GM21723 (cell line): ENCODE results near the gene DTD1.

ENCODE experiments used
- ATAC-seq: cut with Tn5 transposase; IDR thresholded peaks from one replicate; pipeline ENCODE4 v1.9.1; 2021; ENCODE audit warnings: mild to moderate bottlenecking, moderate library complexity; ENCODE audit not compliant: unreplicated experiment

DTD1 gene, protein sequence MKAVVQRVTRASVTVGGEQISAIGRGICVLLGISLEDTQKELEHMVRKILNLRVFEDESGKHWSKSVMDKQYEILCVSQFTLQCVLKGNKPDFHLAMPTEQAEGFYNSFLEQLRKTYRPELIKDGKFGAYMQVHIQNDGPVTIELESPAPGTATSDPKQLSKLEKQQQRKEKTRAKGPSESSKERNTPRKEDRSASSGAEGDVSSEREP

DNA sequence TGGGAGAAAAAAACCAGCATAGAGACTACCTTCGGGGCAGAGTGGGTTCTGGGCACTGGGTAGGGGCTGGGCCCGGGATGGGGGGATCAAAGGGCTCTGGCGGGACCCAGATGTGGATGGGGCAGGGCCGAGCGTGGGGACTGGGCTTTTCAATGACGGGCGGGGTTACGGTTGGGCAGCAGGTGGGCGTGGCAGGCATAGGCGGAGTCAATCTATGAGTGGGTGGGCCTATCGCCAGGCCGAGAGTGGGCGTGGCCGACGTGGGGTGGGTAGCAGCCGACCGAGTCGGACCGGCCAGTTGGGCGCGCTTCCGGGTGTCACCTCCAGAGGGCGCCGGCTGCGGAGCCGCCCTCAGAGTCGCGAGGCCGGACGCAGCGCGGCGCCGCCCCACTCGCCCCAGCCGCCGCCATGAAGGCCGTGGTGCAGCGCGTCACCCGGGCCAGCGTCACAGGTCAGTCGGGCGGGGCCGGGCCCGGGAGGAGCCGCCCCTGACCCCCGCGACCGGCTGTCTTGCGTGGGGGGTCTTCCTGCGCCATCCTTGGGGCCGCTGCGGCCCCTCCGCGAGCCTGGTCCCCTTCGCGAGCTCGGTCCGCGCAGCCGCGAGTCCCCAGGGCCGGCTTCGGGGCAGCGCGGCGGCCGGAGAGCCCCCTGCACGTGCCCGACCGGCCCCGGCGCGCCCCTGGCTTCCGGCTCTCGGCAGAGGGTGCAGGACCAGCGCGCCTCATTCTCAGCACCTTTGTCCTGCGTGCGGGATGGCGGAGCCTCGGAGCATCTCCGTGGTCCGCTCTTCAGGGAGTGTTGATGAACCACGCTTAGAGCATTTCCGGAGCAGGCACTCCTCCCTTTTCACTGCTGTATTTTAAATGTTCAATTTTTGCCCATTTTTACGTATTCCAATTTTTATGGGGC is at the start of gene DTD1:
Gene DTD1 (plus strand): TSS at position 390 of the 909 bp plus-strand sequence. CDS start 19 bp downstream, at position 409.
- ATAC-seq, result peak; percentile 92

DNA sequence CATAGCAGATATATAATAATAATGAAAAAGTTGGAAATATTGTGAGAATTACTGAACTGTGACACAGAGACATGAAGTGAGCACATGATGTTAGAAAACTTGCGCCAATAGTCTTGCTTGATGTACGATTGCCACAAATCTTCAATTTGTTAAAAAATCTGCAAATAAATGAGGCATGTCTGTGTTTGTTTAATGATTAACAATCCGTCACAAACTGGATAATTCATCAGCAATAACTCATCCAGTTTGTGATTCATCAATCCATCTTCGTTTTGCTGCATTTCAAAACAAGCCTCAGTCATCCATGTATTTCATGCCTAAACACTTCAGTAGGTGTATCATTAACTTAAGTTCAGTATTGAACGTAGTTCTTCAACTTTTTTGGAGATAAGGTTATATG is 46.1 kb upstream of the DTD1 start:
- no peak for ATAC-seq

DNA sequence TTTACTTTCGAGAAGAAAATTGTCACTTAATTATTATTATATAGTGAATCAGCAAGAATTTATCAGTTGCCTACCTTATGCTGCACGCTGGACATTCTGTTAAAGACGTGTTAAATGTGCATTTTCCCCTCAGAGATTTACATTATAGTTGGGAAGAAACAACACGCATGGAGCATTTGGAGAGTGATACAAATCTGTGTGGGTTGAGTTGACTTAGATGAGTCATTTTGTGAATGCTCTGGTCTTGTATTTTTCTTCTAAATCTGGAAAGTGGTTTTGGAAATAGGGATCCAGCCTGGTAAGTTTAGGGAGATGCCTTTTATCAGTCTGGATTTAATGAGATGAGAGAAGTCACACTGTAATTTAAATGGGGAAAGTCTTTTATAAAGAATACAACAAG is 44.6 kb upstream of the DTD1 start:
- ATAC-seq, result no peak

DNA sequence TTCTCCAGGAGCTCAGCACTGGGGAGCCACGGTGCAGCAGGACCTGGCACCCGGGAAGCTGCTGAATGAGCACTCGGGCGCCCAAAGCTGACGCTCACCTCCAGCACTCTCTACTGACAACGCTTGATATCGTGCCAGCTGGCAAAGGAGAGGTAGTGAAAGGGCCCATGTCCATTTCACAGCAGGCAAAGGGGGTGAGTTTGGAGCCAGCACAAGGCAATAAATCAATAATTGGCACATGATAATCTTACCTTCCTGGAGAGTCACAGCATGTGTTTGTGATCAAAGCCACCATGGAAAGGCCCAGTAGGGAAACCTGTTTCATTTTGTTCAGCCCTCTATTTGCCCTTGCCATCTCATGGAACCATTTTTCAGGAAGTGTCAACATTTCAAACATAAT is 43.9 kb upstream of the DTD1 start:
- ATAC-seq, result no peak

DNA sequence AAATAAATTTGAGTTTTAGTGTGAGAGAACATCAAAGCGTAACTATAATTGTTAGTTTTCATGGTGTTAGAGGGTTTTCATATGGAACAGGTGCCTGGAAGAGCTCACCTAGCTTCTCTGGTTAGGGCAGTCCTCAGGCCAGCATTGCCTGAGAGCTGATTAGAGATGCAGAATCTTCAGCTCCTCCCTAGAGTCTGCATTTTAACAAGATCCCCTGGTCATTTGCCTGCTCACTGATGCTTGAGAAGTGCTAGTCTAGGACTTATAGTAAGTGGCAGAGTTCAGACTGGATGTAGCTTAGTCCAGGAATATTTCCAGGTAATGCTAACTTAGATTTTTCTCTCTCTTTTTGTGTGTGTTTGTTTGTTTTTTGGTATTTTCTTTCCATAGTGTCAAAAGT is 42.3 kb upstream of the DTD1 start:
- ATAC-seq, result no peak

DNA sequence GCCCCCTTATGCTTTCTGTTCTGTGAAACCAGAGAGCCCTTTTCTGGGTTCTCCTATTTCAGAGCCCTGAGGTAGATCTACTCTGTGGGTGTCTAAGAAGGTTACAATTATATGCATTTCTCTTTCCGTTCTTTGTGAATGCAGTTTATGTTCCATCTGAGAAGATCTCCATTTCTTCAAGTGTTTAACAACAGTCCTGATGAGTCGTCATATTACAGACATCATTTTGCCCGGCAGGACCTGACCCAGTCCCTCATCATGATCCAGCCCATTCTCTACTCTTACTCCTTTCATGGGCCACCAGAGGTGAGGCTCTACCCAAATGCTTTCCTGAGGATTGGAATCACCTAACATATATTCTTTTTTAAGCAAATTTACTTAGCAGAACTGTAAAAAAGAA is 39.4 kb upstream of the DTD1 start:
- ATAC-seq, result no peak

DNA sequence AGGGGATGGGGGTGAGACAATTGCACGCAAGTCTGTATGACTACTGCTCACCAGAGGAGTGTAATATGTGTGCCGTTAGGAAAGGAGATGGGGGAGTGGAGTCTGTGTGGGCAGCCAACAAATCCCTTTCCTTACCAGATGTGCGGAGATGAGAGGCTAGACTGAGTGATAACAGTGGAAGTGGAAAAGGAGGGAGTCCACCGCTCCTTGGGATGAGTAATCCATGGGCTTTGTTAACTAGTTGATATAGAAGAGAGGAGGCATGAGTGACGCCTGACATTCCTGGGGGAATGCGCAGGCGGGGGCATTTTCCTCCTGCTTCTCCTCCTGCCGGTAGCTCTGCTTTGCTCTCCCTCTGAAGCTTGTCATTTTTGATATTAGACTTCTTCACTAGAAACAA is 34.1 kb upstream of the DTD1 start:
- no peak for ATAC-seq

DNA sequence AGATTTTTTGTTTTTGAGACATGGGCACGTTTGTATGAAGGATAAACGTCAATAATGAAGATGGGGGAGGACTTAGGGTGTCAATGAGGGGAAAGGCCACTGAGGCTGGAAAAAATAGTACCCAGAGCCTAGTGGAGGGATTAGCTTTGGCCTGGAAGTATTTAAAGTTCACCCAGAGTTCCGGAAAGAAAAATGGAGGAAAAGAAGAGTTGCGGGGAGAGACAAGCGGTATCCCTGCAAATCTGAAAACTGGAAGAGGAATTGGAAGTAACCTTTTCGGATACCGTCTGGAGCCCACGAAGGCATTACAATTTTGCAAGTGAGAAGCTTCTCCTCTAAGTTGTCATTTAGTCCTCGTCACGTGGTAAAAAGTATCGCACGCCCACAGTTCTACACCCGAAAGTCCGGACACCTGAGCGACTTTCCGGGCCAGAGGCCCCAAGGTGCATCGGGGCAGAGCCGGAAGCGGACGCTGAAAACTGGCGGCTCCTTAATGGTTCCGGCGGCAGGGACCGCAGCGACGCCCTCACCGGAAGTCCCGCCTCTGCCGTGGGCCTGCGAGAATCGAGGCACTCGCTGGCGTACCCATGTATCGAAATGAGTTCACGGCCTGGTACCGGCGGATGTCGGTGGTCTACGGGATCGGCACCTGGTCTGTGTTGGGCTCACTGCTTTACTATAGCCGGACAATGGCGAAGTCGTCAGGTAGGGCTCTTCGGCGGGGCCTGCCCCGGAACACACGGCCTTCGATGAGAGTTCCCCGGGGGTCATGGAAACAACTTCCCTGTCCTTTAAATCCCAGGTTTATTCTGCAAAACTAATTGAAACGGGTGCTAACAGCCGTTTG is 20.7 kb upstream of the DTD1 start, which contains the start of gene SMIM26:
Gene SMIM26 (plus strand): TSS at position 541 of the 847 bp plus-strand sequence. CDS start 47 bp downstream, at position 588.
- peak; percentile 98 for ATAC-seq

DNA sequence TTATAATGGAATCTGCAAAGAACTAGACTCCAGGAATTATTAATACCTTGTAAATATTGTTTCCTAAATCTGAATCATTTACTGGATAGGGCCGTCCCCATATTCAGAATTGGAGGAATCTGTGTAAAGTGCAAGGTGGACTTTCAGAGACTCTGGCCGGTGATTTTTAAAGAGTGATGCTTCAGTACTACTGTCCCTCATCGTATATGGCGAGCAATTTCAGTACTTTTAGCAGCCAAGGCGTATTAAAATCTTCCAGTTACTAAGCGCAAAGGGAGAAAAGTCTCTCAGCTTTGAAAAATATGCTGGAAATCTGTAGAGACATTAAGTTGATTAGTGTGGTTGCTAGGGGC is 20.1 kb upstream of the DTD1 start:
- peak; percentile 15 for ATAC-seq

DNA sequence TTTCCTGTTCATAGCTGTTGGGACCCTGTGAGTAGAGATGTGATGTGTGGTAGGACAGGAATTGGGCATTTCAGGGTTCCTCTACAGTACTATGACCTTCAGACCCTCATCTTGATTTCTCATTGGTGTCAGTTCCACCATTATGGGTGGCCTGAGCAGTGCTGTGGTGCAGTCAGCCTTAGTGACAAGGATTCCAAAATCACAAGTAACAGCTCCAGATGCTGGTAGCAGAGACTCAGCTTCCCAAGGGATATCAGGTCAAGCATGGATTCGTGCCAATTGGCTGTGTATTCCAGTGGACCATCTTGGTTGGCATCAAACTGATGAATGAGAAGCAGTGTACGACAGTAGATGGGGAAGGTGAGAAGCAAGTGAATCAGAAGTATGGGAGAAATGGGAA is 16.8 kb upstream of the DTD1 start:
- no peak for ATAC-seq

DNA sequence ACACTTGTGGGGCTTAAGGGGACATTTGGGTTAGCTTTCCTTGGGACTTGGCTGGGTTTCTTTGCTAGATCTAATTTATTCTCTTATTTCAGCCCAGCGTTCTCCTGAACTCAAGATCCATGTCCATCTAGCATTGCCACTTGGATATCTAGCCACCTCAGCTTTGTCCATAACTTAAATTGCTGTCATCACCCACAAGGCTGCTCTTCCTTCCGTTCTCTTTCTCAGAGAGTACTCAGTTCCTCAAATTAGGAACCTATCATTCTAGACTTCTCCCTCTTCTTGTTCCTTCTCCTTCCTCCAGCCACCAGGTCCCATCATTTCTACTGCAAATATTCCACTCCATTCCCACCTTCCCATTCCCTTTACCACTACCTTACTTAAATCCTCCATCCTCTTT is 16.3 kb upstream of the DTD1 start:
- ATAC-seq, result no peak

DNA sequence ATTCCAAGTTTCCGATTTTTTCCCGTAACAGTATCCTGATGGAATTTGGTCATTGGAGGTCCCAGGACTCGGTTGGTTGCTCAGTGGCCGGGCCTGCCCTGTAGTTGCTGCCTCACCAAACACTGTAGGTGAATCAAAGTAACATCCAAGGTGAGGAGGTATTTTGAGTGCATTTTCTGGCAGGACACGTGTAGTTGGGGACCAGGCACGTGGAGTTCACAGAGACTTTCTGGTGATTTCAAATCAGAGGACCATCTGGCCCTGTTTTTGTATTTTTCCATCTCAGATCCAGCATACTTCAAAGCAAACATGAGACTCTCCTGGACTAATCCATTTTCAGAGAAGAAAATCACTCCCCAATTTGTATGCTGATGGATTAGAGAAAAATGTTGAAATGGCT is 9.9 kb upstream of the DTD1 start:
- no peak for ATAC-seq

DNA sequence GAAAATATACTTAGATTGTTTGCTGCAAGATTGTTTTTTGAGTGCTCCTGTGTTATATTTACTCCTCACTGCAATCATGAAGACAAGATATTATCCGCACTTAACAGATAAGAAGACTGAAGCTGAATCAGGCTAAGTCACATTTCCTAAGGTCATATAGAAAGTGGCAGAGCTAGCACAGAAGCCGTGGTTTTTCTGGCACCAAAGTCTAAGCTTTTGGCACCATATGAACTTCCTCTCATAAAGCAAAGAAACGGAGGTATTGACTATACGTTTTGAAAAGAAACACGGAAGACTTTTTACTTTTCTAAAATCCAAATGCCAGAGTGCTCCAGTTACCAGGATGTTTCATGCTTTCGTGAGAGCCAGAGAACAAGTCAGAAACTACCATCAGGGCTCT is 9.3 kb upstream of the DTD1 start:
- no peak for ATAC-seq

DNA sequence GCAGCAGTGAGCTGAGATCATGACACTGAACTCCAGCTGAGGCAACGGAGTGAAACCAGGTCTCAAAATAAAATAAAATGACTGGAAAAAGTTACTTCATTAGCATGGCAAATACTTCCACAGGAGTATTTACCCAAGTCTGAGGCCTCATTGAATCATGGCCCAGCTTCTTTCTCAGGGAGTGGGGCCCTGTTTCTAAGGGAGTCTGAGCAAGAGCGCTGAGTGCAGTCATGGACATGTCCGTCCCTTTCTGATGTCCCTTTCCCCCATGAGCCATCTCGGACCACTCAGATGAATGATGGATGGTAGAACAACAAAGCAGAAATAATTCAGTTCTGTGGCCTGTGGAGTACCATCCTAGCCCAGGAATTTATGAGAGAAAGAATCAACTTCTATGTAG is 7.8 kb upstream of the DTD1 start:
- no peak for ATAC-seq

DNA sequence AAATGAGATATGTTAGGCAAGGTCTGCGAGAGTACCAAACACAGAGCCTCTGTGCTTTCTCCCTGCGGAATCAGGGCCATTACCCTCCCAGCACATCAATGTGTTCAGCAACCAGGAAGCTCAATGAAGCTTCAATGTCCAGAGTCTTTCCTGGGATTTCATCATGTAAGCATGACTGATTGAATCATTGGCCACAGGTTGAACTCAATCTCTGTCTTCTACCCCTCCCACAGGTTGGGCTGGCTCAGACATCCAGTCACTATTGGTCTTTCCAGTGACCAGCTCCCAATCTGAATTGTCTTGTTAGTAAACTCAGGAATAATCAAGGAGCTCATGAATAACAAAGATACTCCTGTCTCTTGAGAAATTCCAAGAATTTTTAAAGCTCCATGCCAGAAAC is 2.7 kb upstream of the DTD1 start:
- ATAC-seq, result no peak

DNA sequence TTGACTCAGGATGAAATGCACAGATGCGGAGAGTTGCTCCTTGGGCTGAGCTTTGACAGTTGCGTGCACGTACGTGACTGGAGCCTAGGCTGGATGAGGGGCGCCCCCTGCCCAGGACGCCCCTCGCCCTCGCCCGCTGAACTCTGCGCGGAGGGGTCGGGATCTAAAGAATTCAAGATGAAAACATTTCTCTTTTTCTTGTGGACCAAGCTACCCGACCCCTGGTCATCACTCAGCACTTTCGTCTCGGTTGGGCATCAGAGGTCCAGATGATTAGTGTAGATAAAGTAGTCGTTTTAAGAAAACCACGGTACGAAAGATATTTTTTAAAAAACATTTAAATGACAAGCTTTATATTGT is 700 bp downstream of the DTD1 start:
- ATAC-seq, result no peak

DNA sequence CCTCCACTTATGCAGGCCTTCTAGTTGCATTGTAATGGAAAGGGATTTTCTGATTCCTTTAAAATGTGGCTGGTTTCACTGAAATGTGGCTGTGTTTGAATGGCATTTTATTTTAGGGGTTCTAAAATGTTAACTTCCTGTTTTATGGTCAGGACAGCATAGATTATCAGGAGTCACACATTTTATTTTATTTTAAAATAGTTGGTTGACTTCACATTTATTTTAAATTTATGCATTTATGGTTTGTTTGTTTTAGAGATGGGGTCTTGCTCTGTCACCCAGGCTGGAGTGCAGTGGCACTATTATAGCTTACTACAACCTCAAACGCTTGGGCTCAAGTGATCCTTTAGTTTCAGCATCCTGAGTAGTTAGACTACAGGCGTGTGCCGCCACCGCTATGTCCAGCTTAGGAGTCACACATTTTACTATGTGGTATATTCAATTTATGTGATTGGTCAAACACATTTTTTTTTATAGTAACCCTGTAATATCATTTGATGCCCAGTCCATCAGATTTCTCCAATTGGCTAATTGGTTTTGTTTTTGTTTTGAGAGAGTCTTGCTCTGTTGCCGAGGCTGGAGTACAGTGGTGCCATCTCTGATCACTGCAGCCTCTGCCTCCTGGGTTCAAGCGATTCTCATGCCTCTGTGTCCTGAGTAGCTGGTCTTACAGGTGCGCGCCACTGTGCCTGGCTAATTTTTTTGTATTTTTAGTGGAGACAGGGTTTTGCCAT is 2.3 kb downstream of the DTD1 start:
- ATAC-seq, result no peak

DNA sequence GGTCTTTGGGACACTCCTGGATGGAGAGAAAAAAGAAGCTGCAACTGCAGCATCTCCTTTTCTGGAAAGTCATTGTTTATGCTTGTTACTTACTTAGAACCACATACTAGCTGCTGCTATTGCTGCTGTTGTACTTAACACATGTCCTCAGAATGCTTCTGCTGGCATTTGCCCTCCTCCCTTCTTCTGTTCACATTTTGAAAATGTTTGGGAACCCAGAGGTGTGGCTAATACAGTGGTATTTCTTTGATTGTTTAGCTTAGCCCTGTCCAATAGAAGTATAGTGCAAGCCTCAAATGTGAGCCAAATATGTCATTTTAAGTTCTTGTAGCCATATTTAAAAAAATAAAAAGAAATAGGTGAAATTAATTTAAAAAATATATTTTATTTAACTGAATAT is 8.4 kb downstream of the DTD1 start:
- no peak for ATAC-seq

DNA sequence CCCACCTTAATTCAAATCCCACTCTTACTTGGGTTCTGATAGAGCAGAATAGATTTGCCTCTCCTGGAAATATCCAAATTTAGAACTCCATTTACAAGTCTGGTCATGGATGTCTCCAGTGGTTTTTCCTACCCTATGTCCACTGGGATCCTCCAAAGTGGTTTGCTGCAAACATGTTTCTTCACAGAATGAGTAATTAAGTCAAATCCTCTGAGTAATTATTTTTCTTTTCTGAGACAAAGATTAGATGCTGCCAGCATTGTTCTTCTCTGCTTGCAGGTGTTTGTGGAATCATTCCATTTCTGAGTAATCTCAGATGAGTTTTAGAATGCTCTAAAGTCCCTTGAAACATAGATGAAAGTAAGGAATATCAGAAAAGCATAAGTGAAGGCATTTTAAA is 21.9 kb downstream of the DTD1 start:
- ATAC-seq, result no peak

DNA sequence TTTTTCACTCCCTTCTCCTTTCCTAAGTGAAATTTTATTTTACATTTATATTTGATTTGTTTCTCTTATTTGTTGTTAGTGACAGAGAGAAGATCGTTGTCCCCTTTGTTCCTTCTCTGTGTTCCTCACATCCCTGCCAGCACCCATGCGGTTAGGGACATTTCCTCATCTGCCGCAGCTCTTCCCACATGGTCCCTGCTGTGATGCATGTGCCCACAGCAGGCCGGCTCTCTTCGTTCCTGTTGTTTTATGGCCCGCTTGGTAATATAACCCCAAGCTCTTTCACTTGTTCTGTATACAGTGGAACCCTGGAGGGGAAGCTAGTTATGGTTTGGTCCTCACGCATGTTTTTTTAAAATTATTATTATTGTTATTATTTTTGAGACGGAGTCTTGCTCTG is 23.6 kb downstream of the DTD1 start:
- no peak for ATAC-seq

DNA sequence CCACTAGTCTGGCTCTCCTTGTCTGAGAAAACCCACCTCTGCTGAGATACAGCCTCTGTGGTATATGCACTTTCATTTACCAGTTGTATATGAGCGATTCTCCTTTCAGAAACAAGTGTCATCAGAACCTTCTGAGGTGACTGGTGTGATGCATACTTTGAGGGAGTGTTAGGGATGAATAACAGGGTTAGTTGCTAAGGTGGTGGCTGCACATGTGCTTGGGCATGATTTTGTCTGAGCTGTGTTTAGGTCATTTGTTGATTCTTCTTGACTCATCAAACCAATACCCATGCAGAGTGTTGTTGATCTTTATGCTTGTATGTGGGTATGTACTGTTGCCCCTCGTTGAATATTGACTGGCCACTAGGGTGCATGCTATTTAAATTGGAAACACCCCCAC is 25.7 kb downstream of the DTD1 start:
- no peak for ATAC-seq
